GM15510 (cell line): Measurements from ENCODE around the gene GPR82.

Experiments used
- POLR2A ChIP-seq: IDR thresholded peaks from 3 replicates; pipeline ENCODE4 v1.6.1; 2011; ENCODE audit warnings: borderline replicate concordance; ENCODE audit not compliant: insufficient read length; ENCODE audit errors: extremely low read depth

GPR82 gene

GRCh38 chrX:41759817-41760216, 35.8 kb downstream of the GPR82 start:
- no peak for TF ChIP-seq POLR2A

DNA sequence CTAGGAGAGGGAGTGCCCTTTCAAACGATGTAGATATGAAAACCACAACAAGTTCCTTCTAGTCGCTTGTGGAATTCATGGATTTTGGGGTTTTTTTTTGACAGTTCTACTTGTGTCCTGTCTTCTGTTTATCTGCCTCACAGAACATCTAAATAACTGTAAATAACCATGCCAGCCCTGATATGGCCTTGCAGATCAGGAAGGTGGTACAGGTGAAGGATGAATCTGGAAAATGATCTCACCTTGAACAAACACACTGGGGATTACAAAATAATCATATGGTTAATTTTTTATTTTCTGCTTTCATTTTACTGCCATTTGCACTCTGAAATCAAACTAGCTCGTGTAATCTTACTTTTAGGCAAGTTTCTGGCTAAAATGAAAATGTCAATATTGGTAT, 37.2 kb downstream of the GPR82 start:
- no peak for TF ChIP-seq POLR2A

GRCh38 chrX:41761702-41762101, 37.7 kb downstream of the GPR82 start:
- no peak for TF ChIP-seq POLR2A

DNA sequence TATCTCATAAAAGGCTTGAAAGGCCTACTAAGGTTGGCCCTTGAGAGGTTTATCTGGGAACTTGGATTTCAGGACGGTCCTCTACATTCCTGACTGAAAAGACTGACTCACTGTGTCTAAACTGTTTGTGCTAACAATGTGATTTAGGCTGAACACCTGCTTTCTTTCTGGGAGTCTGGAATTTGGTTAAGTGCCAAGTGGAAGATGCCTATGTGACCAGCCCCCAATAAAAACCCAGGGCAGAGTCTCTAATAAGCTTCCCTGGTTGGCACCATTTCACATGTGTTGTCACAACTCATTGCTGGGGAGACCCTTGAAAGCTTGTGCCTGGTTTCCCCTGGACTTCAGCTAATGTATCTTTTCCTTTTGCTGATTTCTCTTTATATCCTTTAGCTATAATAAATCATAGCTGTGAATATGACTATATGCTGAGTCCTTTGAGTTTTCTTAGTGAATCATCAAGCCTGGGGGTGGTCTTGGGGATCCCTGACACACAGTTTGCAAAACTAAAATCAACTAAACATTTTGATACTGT, 55.1 kb downstream of the GPR82 start:
- no peak for TF ChIP-seq POLR2A
